ENCODE data around the gene ERICH3.

ERICH3 gene

GRCh38 chr1:74673351-74674111 lies at the start of gene ERICH3:
ERICH3 (minus strand) TSS chr1:74673792; CDS start chr1:74673519, 273 bp downstream.
- no peak for DNase-seq

DNA sequence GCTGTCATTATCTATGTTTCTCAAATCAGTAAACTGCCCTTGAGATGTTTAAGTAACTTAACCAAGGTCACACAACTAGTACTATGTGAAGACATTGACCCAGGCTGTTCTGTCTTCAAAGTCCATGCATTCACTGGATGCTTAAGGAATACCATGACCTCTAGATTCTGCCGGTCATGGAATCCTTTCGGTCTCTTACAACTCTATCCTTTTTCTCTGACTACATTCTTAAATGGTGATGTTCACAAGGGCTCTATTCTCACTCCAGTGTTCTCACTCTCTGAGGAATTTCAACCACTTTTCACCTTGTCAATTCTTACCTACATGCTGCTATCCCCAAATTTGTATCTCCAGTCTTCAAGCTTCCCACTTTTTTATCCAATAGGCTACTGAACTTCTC lies 44.0 kb upstream of the ERICH3 start:
- DNase-seq = no peak

DNA sequence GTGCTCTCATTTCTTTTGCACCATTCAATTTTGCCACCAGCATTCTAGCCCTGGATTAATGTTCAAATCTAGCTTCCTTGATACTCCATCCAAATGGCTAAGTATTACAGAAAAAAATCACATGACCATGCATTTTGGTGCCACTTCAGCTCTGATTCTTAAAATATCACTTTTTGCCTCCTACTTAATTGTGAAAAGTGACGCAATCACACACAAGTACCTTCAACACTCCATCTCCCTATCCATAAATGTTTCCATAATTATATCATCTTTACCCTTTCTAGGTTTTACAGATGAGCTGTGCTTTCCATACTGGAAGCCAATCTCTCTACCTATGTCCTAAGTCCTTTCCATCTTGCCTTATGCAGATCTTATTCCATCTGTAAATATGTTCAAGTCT lies 43.2 kb upstream of the ERICH3 start:
- no peak for DNase-seq

DNA sequence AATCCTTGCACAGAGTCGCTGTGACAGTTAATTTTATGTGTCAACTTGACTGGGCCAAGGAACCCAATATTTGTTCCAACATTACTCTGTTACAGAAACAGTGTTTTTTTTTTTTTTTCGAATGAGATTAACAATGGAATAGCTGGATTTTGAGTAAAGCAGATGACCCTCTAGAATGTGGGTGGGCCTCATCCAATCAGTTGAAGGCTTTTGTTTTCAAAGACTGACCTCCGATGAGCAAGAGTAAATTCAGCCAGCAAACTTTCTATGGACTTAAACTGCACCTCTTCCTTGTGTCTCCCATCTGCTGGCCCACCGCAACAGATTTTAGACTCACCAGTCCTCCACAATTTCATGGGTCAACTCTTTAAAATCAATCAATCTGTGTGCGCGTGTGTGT lies 42.2 kb upstream of the ERICH3 start:
- no peak for DNase-seq

DNA sequence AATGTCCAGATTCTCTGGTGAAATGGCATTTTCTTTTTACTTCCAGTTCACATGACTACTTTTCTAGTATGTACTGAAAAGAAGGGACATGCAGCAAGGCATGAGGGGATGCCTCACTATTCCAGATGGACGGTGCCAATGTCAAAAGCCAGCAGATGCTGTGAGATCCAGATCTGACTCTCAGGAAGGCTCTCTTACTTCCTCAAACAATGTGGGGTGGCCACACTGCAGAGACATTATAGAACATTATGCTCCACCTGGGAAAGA lies 41.6 kb upstream of the ERICH3 start:
- no peak for DNase-seq

GRCh38 chr1:74714429-74715235 lies 41.0 kb upstream of the ERICH3 start:
- peak; percentile 14 for DNase-seq

DNA sequence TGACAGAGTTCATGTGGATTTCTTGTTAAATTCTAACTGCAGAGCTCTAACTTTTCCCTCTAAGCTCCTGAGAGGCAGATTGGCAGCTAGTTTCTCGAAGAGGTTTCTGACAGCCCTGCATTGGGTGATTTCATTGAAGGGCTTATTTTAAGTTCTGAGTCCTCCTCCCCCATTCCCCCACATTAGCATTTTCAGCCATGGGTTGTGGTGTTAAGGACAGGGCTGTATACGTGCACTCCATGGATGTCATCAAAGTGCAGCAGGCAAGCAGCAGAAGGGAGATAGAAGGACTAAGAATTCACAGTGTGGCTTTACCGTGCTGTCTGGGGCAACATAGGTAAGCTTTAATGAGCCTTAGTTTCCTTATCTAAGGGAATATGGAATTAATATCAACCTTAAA lies 40.3 kb upstream of the ERICH3 start:
- DNase-seq = no peak

GRCh38 chr1:74712881-74713280 lies 39.3 kb upstream of the ERICH3 start:
- no peak for DNase-seq

- DNase-seq = no peak
Measured at GRCh38 chr1:74703386-74704182, 30.0 kb upstream of the ERICH3 start.

DNA sequence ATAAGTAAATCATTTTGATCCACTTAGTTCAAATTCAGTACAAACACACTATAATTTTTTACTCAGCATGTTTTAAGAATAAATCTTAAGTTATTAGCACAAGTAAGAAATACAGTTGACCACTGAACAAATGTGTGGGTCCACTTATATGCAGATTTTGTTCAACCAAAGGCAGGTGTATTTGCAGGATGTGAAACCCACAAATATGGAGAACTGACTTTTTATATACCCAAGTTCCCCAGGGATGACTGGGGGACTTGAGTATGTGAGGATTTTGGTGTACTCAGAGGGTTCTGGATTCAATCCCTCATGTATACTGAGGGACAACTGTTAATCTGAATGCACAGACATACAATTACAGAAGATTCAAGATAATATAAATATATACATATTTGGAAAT lies 25.7 kb upstream of the ERICH3 start:
- no peak for DNase-seq

GRCh38 chr1:74697832-74698231 lies 24.2 kb upstream of the ERICH3 start:
- no peak for DNase-seq

- DNase-seq = peak; percentile 12
Measured at GRCh38 chr1:74693473-74693872, 19.9 kb upstream of the ERICH3 start.

DNA sequence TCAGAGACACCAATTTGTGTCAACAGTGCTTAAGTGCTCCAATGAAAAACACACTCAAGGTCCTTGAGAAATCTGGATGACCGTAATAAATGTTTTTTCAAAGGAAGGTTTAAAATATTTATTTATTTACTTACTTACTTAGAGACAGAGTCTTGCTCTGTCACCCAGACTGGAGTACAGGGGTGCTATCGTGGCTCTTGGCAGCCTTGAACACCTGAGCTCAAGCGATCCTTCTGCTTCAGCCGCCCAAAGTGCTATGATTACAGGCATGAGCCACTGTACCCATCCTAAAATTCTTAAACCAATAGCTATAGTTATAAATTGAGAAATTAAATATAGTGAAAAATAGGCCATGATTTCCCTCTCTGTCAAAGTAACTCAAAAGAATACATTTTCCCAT lies 17.3 kb upstream of the ERICH3 start:
- DNase-seq = no peak

DNA sequence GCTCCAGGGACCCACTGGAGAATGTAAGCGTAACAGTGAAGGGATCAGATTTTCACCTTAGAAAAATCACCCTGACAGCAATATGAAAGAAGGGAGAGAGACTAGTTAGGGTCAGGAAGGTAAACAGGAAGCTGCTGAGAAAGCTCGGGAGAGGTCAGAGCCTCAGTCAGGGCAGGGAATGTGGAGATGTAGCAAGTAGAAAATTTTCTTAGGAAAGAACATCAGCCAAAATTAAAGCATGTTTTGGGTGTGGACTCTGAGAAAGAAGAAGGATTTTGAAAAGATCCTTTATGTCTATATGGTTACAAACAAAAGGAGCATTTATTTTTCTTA lies 16.7 kb upstream of the ERICH3 start:
- DNase-seq = no peak

GRCh38 chr1:74689621-74690363 lies 16.2 kb upstream of the ERICH3 start:
- DNase-seq = peak; percentile 64

GRCh38 chr1:74686928-74687327 lies 13.3 kb upstream of the ERICH3 start:
- no peak for DNase-seq

DNA sequence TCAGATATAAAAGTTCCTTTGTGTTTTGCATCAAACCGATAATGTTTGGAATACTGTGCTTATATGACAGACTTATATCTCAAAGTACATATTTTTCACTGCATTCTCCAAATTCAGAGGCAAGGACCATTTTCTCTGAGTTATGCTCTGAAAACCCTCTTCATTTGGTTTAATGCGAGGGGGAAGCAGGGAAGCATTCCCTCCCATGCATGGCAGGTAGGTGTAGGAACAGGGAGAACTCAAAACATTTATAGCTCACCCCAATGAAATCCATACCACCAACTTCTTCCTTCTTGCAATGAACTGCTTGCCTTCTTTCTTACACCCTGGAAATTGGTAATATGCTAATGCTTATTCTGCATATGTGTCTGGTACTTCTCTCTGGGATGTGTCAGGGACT lies 10.7 kb upstream of the ERICH3 start:
- DNase-seq = no peak

DNA sequence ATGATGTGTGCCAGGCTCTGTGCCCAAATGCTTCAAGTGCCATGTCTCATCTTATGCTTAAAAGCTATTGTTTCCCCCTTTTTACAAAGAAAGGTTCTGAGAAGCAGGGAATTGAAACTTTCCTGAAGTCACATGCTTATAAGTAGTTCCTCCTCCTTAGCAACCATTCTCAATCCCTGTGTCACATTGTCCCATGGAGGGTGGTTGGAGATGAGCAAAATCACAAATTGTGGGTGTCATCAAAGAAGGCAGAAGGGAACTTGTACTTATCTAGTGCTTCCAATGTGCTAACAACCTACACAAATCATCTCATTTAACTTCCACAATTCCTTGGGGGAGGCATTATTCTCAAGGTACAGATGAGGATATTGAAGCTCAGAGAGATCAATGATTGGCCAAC lies 10.1 kb upstream of the ERICH3 start:
- DNase-seq = no peak

DNA sequence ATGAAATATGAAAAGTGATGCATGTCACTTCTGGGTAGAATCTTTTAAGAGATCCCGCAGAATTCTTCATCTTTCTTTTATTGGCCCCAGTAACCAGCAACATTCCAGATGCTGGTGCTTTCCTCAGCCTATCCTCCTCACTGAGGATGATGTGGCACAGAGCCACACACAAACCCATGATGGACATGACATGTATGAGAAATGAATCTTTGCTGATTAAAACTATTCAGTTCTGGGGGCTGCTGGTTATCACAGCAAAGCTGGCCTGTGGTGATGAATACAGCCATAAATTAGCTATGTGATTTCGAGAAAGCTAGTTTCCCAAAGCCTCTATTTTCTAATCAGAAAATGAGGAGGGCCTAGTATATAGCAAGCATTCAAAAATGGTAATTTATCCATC lies 8.3 kb upstream of the ERICH3 start:
- no peak for DNase-seq

DNA sequence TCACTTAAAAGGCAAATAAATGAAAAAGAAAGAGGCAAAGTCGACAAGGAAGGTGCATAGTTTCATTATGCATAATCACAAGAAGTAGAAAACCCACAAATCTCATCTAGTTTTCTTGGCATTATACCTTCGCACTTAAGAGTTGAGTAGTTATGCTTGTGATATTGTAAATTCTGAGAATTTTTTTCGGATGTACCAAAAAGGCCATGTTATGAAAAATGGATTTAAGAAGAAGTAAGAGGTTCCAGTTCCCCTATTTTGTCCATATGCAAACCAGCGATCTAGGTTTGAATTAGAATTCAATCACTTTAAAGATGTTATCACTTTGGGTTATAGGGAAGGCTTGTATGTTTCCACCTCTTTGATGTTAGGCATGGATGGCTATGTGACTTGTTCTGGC lies 7.9 kb upstream of the ERICH3 start:
- DNase-seq = no peak

GRCh38 chr1:74681001-74681400 lies 7.4 kb upstream of the ERICH3 start:
- DNase-seq = no peak

DNA sequence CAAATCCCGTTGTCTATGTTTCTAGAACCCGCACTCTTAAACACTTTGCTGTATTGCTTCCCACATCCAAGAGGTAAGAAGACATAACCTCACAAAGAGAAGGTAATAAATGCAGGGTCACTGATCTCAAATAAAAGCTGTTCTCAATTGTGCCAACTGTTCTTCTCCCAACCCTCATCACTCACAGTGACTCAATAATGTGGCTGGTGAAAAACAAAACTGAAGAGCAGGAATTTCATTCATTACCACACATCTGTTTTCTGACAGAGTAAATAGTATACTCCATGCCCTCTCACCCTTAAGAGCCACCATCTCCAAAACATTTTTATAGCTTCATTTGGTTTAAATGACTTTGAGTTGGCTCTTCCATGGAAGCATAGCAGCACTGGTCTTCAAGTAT lies 6.2 kb upstream of the ERICH3 start:
- no peak for DNase-seq

DNA sequence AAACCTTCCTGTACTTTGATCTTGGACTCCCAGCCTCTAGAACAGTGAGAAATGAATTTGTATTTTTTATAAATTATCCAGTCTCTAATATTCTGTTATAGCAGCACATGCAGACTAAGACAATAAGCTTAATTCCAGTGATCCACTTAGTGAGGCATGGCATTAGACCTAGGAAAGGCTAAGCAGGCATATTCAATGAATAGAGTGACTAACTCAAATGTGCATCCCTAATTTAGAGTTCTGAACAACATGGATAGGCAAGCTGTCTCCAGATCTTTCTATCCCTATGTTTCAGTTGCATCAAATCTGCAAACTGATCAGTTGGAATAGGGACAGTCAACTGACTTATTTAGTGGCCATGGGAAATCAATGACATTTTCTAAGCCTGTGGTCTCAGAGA lies 4.3 kb upstream of the ERICH3 start:
- DNase-seq = no peak

All from fibroblast of upper back skin (primary cell).